ENCODE data around the gene MLIP.
"Not testable (repeated sequence)": the region's sequence is repeated elsewhere in the genome, so short reads cannot be mapped to it uniquely, and the experiment has no call there.

Gene MLIP

DNA sequence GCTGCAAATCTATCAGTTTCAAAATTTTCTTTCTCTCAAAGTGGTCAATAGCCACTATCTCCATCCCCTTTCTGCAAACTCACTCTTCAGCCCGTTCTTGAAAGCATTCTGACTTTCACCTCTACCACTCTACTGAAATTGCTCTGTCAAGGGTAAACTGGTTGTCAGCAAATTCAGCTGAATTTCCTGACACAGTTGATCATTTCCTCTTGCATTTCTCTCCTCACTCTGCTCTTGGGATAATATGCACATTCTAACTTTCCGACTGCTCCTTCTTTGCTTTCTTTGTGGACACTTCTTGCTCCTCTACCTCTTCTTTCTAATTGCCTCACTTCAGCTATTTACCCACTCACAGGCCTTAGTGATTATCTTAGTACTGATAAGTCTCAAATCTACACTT is 123.3 kb downstream of the MLIP start:
- DNase-seq, result no peak

- DNase-seq, result no peak
Measured at GRCh38 chr6:54236984-54237383, 125.7 kb downstream of the MLIP start.

DNA sequence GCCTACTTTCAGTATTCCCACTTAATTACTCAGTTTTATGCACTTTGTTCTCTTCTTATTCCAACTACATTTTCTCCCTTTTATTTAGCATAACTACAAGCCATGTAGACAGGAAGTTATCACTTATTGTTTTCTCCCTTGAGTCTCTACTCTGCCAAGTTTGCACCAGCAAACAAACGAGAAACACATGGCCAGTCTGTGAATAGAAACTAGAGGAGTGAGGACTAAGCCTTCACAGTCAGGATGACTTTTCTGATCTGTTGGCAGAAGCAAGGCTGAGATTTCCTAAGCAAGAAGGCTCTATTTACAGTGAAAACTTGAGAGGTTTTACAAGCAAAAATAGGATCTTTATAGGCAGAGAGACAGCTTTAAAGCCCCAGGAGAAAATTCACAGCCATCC is 127.2 kb downstream of the MLIP start:
- DNase-seq, result no peak

DNA sequence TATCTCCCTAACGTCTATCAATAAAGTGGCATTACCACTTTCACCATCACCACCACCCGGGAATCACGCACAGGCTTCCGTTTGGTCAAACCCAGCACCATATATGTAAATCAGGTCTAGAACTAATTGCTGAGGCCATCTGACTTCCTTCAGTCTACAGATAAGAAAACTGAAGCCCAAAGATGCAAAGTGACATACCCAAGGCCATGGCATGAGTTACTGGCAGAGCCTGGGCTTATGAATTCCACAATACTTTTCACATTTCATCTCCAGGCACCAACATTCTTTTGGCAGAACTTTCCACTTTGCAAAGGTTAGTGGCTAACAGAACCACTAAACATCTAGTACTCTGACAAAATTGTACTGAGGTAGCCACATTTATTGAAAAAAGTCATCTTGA is 132.5 kb downstream of the MLIP start:
- no peak for DNase-seq

DNA sequence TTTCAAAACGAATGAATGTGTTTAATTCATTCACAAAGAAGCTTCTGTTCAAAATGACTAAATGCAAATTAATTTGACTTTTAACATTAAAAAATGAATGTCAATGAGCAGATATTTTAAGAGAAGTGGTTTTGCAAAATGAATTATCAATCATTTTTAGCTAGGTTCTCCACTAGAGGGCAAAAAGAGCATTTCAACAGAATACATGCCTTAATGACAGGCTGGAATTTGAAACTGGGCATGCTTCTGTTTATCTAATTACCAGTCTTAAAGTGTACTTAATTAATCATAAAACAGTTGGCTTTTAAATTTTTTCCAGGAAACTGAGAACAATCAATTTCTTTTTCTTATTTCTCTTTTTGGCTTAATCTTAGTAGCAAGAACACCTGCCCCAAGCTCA is 133.2 kb downstream of the MLIP start:
- DNase-seq, result no peak

- DNase-seq, result no peak
Measured at GRCh38 chr6:54245265-54245664, 134.0 kb downstream of the MLIP start.

GRCh38 chr6:54248319-54248718 is 137.1 kb downstream of the MLIP start:
- DNase-seq, result no peak

- no peak for DNase-seq
Measured at GRCh38 chr6:54248994-54249393, 137.8 kb downstream of the MLIP start.

DNA sequence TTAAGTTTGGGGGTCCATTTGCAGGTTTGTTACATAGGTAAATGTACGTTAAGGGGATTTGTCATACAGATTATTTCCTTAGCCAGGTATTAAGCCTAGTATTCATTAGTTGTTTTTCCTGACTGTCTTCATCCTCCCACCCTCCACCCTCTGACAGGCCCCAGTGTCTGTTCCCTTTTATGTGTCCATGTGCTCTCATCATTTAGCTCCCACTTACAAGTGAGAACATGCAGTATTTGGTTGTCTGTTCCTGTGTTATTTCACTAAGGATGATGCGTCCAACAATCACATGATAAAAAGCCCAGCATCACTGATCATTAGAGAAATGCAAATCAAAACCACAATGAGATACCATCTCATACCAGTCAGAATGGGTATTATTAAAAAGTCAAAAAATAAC is 138.6 kb downstream of the MLIP start:
- DNase-seq, result not testable (repeated sequence)

GRCh38 chr6:54252496-54252895 is 141.3 kb downstream of the MLIP start:
- DNase-seq, result no peak

GRCh38 chr6:54252916-54253315 is 141.7 kb downstream of the MLIP start:
- no peak for DNase-seq

GRCh38 chr6:54254886-54255285 is 143.6 kb downstream of the MLIP start:
- DNase-seq, result no peak

DNA sequence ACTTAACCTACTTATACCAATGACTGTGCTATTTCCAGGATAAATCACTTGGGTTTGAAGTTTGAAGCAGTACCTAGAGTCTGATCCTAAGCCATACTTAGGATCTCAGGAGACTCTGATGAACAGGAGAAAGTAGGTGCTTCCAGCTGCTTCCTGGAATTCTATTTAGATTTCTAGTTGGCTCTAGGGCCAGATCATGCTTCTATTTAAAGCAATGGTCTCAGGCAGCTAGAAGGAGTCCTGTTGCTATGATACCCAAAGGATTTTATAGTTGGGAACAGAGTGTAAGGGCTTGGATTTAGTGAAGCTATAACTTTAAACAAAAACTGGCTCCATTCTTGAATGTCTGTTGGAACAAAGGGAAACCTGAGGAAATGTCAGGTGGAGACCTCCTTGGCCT is 144.6 kb downstream of the MLIP start:
- DNase-seq, result no peak

- DNase-seq, result no peak
Measured at GRCh38 chr6:54260025-54260424, 148.8 kb downstream of the MLIP start.

DNA sequence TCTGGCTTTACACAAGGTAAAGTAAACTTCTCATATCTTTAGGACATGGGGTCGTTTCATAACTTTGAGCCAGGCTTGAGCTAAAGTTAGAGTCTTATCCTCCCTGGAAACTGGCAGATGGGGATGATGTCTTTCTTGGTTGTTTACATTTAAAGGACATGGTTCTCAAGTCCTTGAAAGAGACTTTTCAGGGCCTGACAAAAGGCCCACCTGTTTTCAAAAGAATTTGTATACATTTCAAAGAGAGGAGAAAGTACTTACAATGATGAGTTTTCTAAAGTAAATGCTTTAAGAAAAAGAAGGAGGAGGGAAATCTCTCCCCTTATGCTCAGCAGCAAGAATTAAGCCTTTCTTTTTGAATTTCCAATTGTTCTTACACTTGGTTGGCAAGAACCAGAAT is 151.3 kb downstream of the MLIP start:
- DNase-seq, result no peak

DNA sequence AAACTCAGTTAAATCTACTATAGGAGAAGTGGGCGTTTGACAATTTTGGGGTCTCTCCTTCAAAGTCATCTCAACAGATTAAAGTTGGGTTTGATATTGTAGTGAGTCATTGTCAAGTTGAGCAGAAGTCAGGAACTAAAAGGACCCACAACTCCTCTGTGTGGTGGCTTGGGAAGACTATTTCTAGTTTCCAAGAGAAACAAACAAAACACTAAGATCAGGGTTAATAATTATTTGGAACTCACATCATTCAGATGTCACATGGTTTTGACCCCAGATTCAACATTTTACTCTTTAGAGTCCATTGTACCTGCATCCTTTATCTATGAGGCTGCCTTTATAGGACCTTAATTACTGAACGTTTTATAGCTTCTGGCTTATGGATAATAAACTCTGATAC is 151.7 kb downstream of the MLIP start:
- DNase-seq, result no peak

GRCh38 chr6:54264581-54265272 is 153.5 kb downstream of the MLIP start:
- DNase-seq, result no peak

- DNase-seq, result no peak
Measured at GRCh38 chr6:54266400-54266923, 155.2 kb downstream of the MLIP start.

- DNase-seq, result no peak
Measured at GRCh38 chr6:54267798-54268197, 156.6 kb downstream of the MLIP start.

DNA sequence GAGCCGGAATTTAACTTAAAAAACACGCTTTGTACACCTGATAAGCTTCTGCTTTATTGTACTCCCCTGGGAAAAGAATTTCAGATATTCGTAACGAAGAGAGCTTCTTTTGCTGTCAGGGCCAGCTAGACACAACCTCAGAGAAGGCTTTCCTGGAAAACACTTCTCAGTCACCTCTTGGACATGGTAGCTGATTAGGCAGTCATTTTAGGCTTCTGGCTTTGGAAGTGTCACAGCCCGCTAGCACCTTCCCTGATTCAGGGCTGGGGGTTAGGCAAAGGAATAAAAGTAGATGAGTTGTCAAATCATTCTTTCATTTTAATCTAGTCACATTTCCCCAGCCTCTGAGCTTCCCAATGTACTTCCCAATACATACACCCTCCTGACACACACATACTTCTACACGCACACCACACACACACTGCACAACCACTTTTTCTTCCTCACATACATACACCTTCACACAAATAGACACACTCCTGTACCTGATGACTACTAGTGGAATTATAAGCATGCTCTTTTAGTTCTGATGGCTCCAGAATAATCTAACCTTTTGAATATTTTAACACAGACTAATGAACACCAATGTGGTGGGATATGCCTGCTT is 162.1 kb downstream of the MLIP start:
- no peak for DNase-seq

DNA sequence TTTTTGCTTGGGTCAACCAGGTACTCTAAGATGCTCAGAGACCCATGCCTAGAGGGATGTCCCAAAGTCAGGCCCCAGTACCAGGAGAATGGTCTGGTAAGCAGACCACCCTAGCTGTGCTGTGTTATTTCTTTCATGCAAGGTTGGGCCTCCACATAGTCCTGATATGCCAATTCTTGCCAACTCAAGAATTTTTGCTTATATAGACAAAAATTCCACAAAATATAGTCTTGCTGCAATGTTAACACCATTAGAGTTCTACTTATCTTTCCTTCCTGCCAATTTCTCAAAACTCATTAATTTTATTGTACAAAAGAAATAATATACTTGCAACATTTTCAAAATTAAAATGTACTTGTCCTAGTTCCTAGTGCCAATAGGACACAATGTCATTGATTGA is 163.1 kb downstream of the MLIP start:
- DNase-seq, result no peak

DNA sequence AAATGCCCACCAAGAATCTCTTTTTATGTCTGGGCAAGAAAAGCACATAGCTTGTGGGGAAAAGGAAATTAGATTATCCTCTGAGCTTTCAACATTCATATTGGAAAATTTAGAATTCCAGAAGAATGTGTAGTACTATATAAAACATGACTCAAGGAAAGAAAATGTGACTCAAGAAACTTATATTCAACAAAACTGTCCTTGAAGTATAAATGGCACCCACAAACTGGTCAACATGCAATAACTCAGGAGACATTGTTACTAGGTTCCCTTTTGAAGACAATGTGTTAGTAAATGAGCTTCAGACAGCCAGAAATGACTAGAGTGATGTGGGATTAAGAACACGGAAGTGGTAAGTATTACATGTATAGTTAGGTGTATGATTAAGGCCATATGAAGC is 170.9 kb downstream of the MLIP start:
- no peak for DNase-seq

DNA sequence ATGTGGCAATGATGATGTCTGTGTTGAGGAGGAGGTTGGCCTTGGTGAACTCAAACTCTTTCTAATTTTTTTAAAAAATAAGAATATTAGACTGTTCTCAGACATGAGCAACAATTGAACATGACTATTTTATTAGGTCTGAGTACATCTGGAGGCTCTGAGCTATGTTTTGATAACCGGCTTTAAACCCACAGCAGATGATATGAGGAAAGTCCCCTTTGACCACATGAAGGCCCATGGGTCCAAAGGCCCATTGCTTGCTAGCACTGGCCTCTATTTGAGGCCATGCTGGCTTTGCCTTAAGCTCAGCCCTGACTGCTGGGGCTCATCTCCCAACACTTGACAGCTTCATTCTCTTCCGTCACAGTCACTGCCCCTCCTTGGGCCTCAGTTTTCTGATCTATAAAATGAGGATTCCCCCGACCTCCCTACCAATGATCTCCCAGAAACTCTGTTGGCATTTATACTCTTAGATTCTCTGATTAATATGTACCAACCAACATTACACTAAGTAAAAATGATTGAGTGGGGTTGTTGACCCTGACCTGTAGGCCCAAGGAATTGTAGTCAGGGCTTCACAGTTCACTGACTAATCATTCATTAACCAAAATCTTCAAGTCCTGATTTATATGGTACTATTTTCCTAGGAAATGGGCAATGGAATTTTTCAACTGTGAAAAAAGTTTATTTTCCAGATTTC is 173.1 kb downstream of the MLIP start:
- DNase-seq, result no peak

DNA sequence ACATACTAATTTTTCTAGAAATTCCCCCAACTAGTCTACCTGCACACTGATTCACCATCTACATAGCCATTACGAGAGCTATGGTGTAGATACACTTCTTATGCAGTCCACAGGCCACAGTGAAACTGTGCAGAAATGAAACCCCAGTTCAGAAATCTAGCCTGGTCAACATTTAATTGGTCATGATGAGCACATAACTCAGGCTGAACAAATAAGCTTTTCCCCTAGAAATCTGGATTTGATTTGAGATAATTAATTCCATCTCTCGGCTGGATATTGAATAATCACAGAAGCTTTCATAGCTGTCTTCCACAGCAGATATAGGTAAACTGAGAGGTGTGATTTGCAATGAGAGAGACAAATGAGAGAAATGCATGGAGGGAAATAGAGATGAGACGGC is 174.4 kb downstream of the MLIP start:
- DNase-seq, result no peak
